B cell (primary cell): ENCODE measurements around the gene MAP4K4. TPM values are rescaled to one million over a fixed set of nuclear protein-coding genes. Genes with fewer than 3 reads are reported as not detected.

ENCODE experiments used
- ATAC-seq: fragments of 200-7000 bp; cut with Tn5 transposase; one replicate; pipeline ENCODE4 v1.10.0; 2021; ENCODE audit warnings: low read depth, mild to moderate bottlenecking, moderate number of reproducible peaks, moderate library complexity
- CTCF ChIA-PET: fragments of 350-600 bp; sonication (Branson Sonifier 250); formaldehyde crosslinking; loops from one replicate; lab custom pipeline; 2021; ENCODE audit warnings: antibody characterized with exemption, inconsistent platforms; lab: Charles Lee
- POLR2A ChIA-PET: fragments of 350-600 bp; sonication (Branson Sonifier 250); formaldehyde crosslinking; loops from one replicate; lab custom pipeline; 2021; ENCODE audit warnings: antibody characterized with exemption; lab: Charles Lee
- DNase-seq: peaks from one replicate; pipeline ENCODE4 v3.0.0; 2013
- H2AFZ ChIP-seq: 2 replicates; pipeline ENCODE4 v1.6.1; 2012; ENCODE audit warnings: mild to moderate bottlenecking, low read depth, low read length; ENCODE audit not compliant: insufficient read depth, poor library complexity, severe bottlenecking
- H3K27ac ChIP-seq, 2 donors: 1 replicate in 1 of 2; 2 replicates in 1 of 2; pipeline ENCODE4 v1.5.1; 2012 to 2013; ENCODE audit warnings: low read length in 2 of 2, mild to moderate bottlenecking in 2 of 2, moderate library complexity in 1 of 2
- H3K27me3 ChIP-seq, 4 experiments: fragments of 200-600 bp in 1 of 4; sonication (generic) in 1 of 4; replicated peaks in 1 of 4; 1 replicate in 2 of 4; 2 replicates in 2 of 4; pipeline versions ENCODE4 v1.6.1 to v1.7.0; 2013 to 2016; ENCODE audit warnings: low read length in 3 of 4, mild to moderate bottlenecking in 2 of 4, mixed read lengths in 1 of 4, moderate library complexity in 1 of 4; ENCODE audit not compliant: insufficient read depth in 4 of 4, control insufficient read depth in 3 of 4; ENCODE audit errors: control extremely low read depth in 1 of 4
- H3K36me3 ChIP-seq, 2 experiments: replicated peaks in 1 of 2; 1 replicate in 1 of 2; 2 replicates in 1 of 2; pipeline versions ENCODE4 v1.6.1 to v1.7.1; 2013; ENCODE audit warnings: low read length in 1 of 2; ENCODE audit not compliant: insufficient read depth in 2 of 2, control insufficient read depth in 1 of 2; ENCODE audit errors: control extremely low read depth in 1 of 2, extremely low read depth in 1 of 2
- H3K4me1 ChIP-seq, 2 donors: fragments of 200-600 bp in 1 of 2; sonication (generic) in 1 of 2; 1 replicate in 1 of 2; 2 replicates in 1 of 2; pipeline versions ENCODE4 v1.5.1 to v1.6.1; 2013 to 2017; ENCODE audit warnings: low read length in 2 of 2; ENCODE audit not compliant: control insufficient read depth in 2 of 2, insufficient read depth in 2 of 2
- H3K4me2 ChIP-seq: replicated peaks from 2 replicates; pipeline ENCODE3; 2012; ENCODE audit warnings: mild to moderate bottlenecking, low read depth, low read length; ENCODE audit not compliant: poor library complexity, severe bottlenecking
- H3K4me3 ChIP-seq, 5 experiments: fragments of 200-600 bp in 1 of 5; sonication (generic) in 1 of 5; 1 replicate in 3 of 5; 2 replicates in 2 of 5; pipeline versions ENCODE4 v1.5.1 to v1.7.0; 2011 to 2016; ENCODE audit warnings: low read length in 4 of 5, mild to moderate bottlenecking in 4 of 5, low read depth in 2 of 5, control low read depth in 1 of 5, moderate library complexity in 1 of 5; ENCODE audit not compliant: insufficient read depth in 1 of 5; ENCODE audit errors: control extremely low read depth in 1 of 5, extremely low read depth in 1 of 5
- H3K79me2 ChIP-seq: fragments of 200-600 bp; sonication (generic); one replicate; pipeline ENCODE4 v1.6.0; 2016; ENCODE audit warnings: low read length; ENCODE audit not compliant: control insufficient read depth, insufficient read depth
- H3K9ac ChIP-seq: fragments of 200-600 bp; sonication (generic); 2 replicates; pipeline ENCODE4 v1.6.1; 2017; ENCODE audit warnings: mild to moderate bottlenecking, low read length, moderate library complexity
- H3K9me3 ChIP-seq, 3 donors: one replicate each; pipeline versions ENCODE4 v1.6.1 to v1.7.1; 2013; ENCODE audit warnings: low read length in 2 of 3; ENCODE audit not compliant: control insufficient read depth in 2 of 3, insufficient read depth in 1 of 3; ENCODE audit errors: control extremely low read depth in 1 of 3
- H4K20me1 ChIP-seq: 2 replicates; pipeline ENCODE4 v1.6.0; 2012; ENCODE audit warnings: mild to moderate bottlenecking, low read length; ENCODE audit not compliant: insufficient read depth, control insufficient read depth, poor library complexity, severe bottlenecking
- H3K27ac Mint-ChIP-seq: one replicate; pipeline ENCODE4 v1.8.0; 2021; ENCODE audit warnings: mixed read lengths
- H3K27me3 Mint-ChIP-seq: one replicate; pipeline ENCODE4 v1.8.0; 2021; ENCODE audit warnings: mixed read lengths
- H3K4me1 Mint-ChIP-seq: one replicate; pipeline ENCODE4 v1.8.0; 2021; ENCODE audit warnings: mixed read lengths
- H3K4me3 Mint-ChIP-seq: one replicate; pipeline ENCODE4 v1.8.0; 2021; ENCODE audit warnings: mixed read lengths
- H3K9me3 Mint-ChIP-seq: one replicate; pipeline ENCODE4 v1.8.0; 2022; ENCODE audit warnings: mixed read lengths; ENCODE audit not compliant: insufficient read depth
- EZH2 ChIP-seq: IDR thresholded peaks from 2 replicates; pipeline ENCODE4 v1.6.1; 2012; ENCODE audit warnings: borderline replicate concordance, low read depth, mild to moderate bottlenecking, moderate library complexity, low read length; ENCODE audit not compliant: insufficient read depth, poor library complexity, severe bottlenecking
- WGBS: methylation state at CpG from one replicate; pipeline ENCODE4 v1.1.5; 2013; ENCODE audit warnings: missing lambda C conversion rate; ENCODE audit not compliant: insufficient coverage; 5-methylcytosine and 5-hydroxymethylcytosine counted together
- intact Hi-C: fragments of 100-400 bp; cut with micrococcal nuclease; formaldehyde crosslinking; loops from one replicate; pipeline ENCODE4 v1.10.0; 2022
- polyA plus RNA-seq: library from polyadenylated mRNA; depleted of rRNA; stranded (reverse); fragments of >200 nt; gene quantifications from 2 replicates; pipeline ENCODE4 v1.2.3, GENCODE V29; 2012
- total RNA-seq, 2 donors: library from RNA; stranded (reverse); fragments of 120-200 nt in 1 of 2; gene quantifications; 1 replicate in 1 of 2; 2 replicates in 1 of 2; pipeline versions ENCODE4 v1.2.3 to v1.2.4, GENCODE V29; 2013 to 2022
- TF ChIP-seq, protein P1 (sequence below): fragments of 200-600 bp; IDR thresholded peaks from one replicate; pipeline ENCODE4 v1.8.0; 2022; ENCODE audit warnings: antibody characterized with exemption, mild to moderate bottlenecking

MAP4K4 gene
- total and polyA plus RNA-seq, 2 donors (not counting 1 experiment from before 2014, with no cell fraction given): 54.8 to 280 TPM

GRCh38 chr2:101942851-101943250 is 245.3 kb downstream of the MAP4K4 start:
- TF ChIP-seq, protein P1, sequence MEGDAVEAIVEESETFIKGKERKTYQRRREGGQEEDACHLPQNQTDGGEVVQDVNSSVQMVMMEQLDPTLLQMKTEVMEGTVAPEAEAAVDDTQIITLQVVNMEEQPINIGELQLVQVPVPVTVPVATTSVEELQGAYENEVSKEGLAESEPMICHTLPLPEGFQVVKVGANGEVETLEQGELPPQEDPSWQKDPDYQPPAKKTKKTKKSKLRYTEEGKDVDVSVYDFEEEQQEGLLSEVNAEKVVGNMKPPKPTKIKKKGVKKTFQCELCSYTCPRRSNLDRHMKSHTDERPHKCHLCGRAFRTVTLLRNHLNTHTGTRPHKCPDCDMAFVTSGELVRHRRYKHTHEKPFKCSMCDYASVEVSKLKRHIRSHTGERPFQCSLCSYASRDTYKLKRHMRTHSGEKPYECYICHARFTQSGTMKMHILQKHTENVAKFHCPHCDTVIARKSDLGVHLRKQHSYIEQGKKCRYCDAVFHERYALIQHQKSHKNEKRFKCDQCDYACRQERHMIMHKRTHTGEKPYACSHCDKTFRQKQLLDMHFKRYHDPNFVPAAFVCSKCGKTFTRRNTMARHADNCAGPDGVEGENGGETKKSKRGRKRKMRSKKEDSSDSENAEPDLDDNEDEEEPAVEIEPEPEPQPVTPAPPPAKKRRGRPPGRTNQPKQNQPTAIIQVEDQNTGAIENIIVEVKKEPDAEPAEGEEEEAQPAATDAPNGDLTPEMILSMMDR: no peak
- TF ChIP-seq EZH2: no peak
- DNase-seq (no peak), ATAC-seq (no peak)
- no peak overlapping the region for H3K4me2 ChIP-seq
- H3K9ac ChIP-seq: no peak overlapping the region
- Mint-ChIP-seq H3K27ac (no peak overlapping the region), H3K9me3 (no peaks in the 10 kb centered on the region), H3K4me1 (no peaks in the 10 kb centered on the region), H3K27me3 (peaks cover 21% of the 10 kb centered on the region), H3K4me3 (no peak overlapping the region)
- intact Hi-C loops: no loop called here
- CTCF ChIA-PET: no interaction called here
- no peaks in the 10 kb centered on the region for H3K36me3 ChIP-seq
- H4K20me1 ChIP-seq: no peaks in the 10 kb centered on the region
- no peak overlapping the region for H3K4me3 ChIP-seq
- H3K27me3 ChIP-seq: no peaks in the 10 kb centered on the region
- H3K9me3 ChIP-seq: peaks cover 2 to 11% (median 2%) of the 10 kb centered on the region in 3 donors
- no peak overlapping the region for H2AFZ ChIP-seq
- no peaks in the 10 kb centered on the region for H3K4me1 ChIP-seq
- WGBS: 100% methylated on average over 1 of the region's 3 CpGs
- no peak overlapping the region for H3K27ac ChIP-seq
- H3K79me2 ChIP-seq: no peaks in the 10 kb centered on the region
- POLR2A ChIA-PET: no interaction called here

Other genes with a start within 250 kb of the MAP4K4 start
- gene RFX8, start 222.6 kb upstream of the MAP4K4 start, total RNA-seq: not detected in 2 replicates
- 0.12 TPM in 1 of 2 replicates, not detected in the other for gene RFX8, start 222.6 kb upstream of the MAP4K4 start, polyA plus RNA-seq